DND-41 (cell line): Measurements from ENCODE around the gene CCDC14.
"Not testable (repeated sequence)": the region's sequence is repeated elsewhere in the genome, so short reads cannot be mapped to it uniquely, and the experiment has no call there.

Source experiments
- ATAC-seq: fragments of 200-7000 bp; cut with Tn5 transposase; 3 replicates; pipeline ENCODE4 v1.9.1; 2021; ENCODE audit warnings: low read depth; ENCODE audit not compliant: insufficient read depth
- DNase-seq: peaks from one replicate; pipeline ENCODE4 v3.0.0-alpha.2; 2020
- H2AFZ ChIP-seq: 2 replicates; pipeline ENCODE4 v1.6.0; 2012; ENCODE audit warnings: low read depth, low read length
- H3K27ac ChIP-seq: 2 replicates; pipeline ENCODE4 v1.5.1; 2012; ENCODE audit warnings: low read length, inconsistent platforms
- H3K27me3 ChIP-seq: fragments of 200-600 bp; sonication (generic); 2 replicates; pipeline ENCODE4 v1.6.0; 2012; ENCODE audit warnings: low read length, mild to moderate bottlenecking, inconsistent platforms; ENCODE audit not compliant: insufficient read depth, poor library complexity
- H3K36me3 ChIP-seq: 2 replicates; pipeline ENCODE4 v1.5.1; 2012; ENCODE audit warnings: low read length, inconsistent platforms; ENCODE audit not compliant: insufficient read depth
- H3K4me1 ChIP-seq: 2 replicates; pipeline ENCODE4 v1.5.1; 2012; ENCODE audit warnings: mild to moderate bottlenecking, low read length; ENCODE audit not compliant: insufficient read depth
- H3K4me2 ChIP-seq: 2 replicates; pipeline ENCODE4 v1.6.0; 2012; ENCODE audit warnings: mild to moderate bottlenecking, moderate library complexity, low read length, inconsistent platforms; ENCODE audit not compliant: insufficient read depth
- H3K4me3 ChIP-seq, 2 experiments: fragments of 200-600 bp in 1 of 2; shearing (Covaris generic) in 1 of 2; 2 replicates each; pipeline ENCODE4 v1.5.1; 2012 to 2016; ENCODE audit warnings: inconsistent platforms in 2 of 2, low read length in 2 of 2, mild to moderate bottlenecking in 2 of 2, low read depth in 1 of 2, moderate library complexity in 1 of 2
- H3K79me2 ChIP-seq: 2 replicates; pipeline ENCODE4 v1.6.0; 2012; ENCODE audit warnings: low read length, inconsistent platforms; ENCODE audit not compliant: insufficient read depth
- H3K9ac ChIP-seq: 2 replicates; pipeline ENCODE4 v1.6.0; 2012; ENCODE audit warnings: low read depth, mild to moderate bottlenecking, inconsistent platforms, low read length, moderate library complexity
- H3K9me3 ChIP-seq: 2 replicates; pipeline ENCODE4 v1.5.1; 2012; ENCODE audit warnings: low read length, moderate library complexity, mild to moderate bottlenecking, inconsistent platforms; ENCODE audit not compliant: insufficient read depth, severe bottlenecking
- H4K20me1 ChIP-seq: 2 replicates; pipeline ENCODE4 v1.6.0; 2012; ENCODE audit warnings: low read length; ENCODE audit not compliant: insufficient read depth
- EZH2 ChIP-seq: IDR thresholded peaks from 3 replicates; pipeline ENCODE4 v1.6.1; 2012; ENCODE audit warnings: borderline replicate concordance, low read depth, mild to moderate bottlenecking, moderate library complexity, low read length, inconsistent platforms; ENCODE audit not compliant: severe bottlenecking
- TF ChIP-seq, protein P1 (sequence below): IDR thresholded peaks from 2 replicates; pipeline ENCODE4 v1.5.1; 2012; ENCODE audit warnings: borderline replicate concordance, low read length, moderate library complexity, mild to moderate bottlenecking; ENCODE audit not compliant: poor library complexity, severe bottlenecking; ENCODE audit errors: extremely low read depth

The CCDC14 gene

DNA sequence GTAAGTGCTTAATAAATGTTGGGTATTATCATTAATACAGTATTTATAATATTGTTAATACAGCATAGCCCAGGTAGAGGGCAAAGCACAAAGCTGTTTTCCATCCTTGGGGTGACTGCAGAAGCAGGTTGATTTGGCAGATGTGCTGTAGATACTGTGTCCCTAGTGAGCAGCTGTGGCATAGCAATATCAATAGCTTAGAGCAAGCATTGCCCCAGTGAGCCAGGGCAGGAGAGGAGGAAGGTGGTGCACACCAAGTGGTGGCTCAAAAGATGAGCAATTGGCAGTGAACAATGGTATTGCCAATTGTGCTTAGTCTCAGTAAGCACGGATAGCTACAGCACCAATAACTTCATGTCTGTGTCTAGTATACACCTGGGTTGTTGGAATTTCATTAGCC lies 5.8 kb upstream of the CCDC14 start:
- not testable (repeated sequence) for H3K4me2 ChIP-seq
- 0 out of 3 replicates have a peak, but pooled peaks have one; percentile 35 for ATAC-seq

DNA sequence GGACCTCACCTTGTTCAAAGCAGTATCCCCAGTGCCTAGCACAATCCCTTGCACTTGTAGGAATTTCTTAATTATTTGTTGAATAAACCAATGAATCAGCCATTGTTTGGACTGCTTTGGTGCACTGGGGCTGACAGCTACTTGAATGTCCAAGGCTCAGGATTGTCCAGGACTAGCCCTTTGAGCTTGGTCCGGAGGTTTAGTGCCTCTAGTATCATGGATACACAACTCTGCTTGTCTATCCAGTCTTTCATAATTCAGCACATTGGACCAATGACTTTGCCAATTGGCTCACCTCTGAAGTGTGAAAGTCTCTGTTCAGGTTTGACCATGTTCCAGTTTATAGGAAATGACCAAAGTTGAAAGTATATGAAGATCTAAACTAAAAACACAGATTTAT lies 3.8 kb upstream of the CCDC14 start:
- not testable (repeated sequence) for DNase-seq, H3K4me3 ChIP-seq, H3K9me3 ChIP-seq, H3K36me3 ChIP-seq, H2AFZ ChIP-seq, H3K27ac ChIP-seq, H3K79me2 ChIP-seq, ATAC-seq, H4K20me1 ChIP-seq, H3K4me2 ChIP-seq, H3K9ac ChIP-seq, H3K27me3 ChIP-seq
- H3K4me1 ChIP-seq = peaks cover 11% of the 10 kb centered on the region

More for the DNA sequence above, 5.8 kb upstream of the CCDC14 start:
- not testable (repeated sequence) for H3K4me1 ChIP-seq, DNase-seq, H3K4me3 ChIP-seq, H3K79me2 ChIP-seq, H3K27ac ChIP-seq, H2AFZ ChIP-seq, H3K9ac ChIP-seq, H3K36me3 ChIP-seq, H4K20me1 ChIP-seq, H3K9me3 ChIP-seq
- H3K27me3 ChIP-seq = peaks cover 12% of the 10 kb centered on the region

DNA sequence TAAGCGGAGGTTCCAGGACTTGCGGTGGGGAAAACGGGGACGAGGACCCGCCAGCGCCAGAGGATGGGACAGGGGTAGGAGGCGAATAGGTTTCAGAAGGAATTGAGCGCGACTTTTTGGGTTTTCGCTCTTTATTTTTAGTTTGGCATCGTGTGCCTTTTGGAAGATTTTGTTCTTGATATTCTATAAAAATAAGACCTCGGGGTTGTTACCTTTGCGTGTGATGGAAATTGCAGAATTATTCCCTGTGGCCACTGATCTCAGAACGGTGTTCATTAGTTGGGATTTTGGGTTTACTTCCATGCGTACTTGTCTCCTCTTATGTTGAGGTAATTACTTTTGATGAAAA lies 453 bp upstream of the CCDC14 start:
- Histone ChIP-seq H3K9me3 (no peaks in the 10 kb centered on the region), H3K27ac (no peak overlapping the region), H3K9ac (peak overlapping the region; percentile 80), H3K4me2 (peak overlapping the region; percentile 70), H3K4me3 (peak overlapping the region in 1 of 2 experiments; percentile 80; a peak in 2 of 4 replicates), H2AFZ (peak overlapping the region; percentile 96), H3K36me3 (peaks cover 4% of the 10 kb centered on the region; the same call in 1 of the 2 replicates), H3K79me2 (peaks cover 37% of the 10 kb centered on the region), H4K20me1 (no peaks in the 10 kb centered on the region), H3K27me3 (peaks cover 3% of the 10 kb centered on the region), H3K4me1 (peaks cover 36% of the 10 kb centered on the region)
- DNase-seq = no peak
- no peak for TF ChIP-seq EZH2
- TF ChIP-seq, protein P1, sequence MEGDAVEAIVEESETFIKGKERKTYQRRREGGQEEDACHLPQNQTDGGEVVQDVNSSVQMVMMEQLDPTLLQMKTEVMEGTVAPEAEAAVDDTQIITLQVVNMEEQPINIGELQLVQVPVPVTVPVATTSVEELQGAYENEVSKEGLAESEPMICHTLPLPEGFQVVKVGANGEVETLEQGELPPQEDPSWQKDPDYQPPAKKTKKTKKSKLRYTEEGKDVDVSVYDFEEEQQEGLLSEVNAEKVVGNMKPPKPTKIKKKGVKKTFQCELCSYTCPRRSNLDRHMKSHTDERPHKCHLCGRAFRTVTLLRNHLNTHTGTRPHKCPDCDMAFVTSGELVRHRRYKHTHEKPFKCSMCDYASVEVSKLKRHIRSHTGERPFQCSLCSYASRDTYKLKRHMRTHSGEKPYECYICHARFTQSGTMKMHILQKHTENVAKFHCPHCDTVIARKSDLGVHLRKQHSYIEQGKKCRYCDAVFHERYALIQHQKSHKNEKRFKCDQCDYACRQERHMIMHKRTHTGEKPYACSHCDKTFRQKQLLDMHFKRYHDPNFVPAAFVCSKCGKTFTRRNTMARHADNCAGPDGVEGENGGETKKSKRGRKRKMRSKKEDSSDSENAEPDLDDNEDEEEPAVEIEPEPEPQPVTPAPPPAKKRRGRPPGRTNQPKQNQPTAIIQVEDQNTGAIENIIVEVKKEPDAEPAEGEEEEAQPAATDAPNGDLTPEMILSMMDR = no peak
- ATAC-seq = no peak

DNA sequence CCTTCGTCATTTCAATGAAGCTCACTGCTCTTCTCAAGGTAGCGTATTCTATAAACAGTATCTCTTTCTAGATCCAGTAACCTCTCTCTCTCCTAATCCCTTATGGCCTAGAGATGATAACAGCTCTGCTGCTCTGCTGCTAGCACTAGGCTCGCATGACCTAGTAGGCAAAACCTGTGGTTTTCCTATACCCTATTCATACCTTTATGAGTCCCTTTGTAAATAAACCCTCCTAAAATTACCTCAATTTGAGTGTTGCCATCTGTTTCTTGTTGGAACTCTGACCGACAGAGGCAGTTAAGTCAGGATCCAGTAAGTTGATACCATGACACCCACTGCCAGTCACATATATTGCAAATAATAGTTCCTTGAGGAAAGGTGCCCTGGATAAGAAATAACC lies 7.3 kb downstream of the CCDC14 start:
- Histone ChIP-seq H3K9me3 (no peaks in the 10 kb centered on the region), H3K9ac (no peak overlapping the region), H3K27ac (no peak overlapping the region), H4K20me1 (no peaks in the 10 kb centered on the region), H3K79me2 (peaks cover 18% of the 10 kb centered on the region), H3K4me3 (no peak overlapping the region), H2AFZ (no peak overlapping the region), H3K4me2 (no peak overlapping the region), H3K4me1 (peaks cover 15% of the 10 kb centered on the region), H3K27me3 (no peaks in the 10 kb centered on the region), H3K36me3 (peaks cover 67% of the 10 kb centered on the region)
- TF ChIP-seq EZH2 = no peak
- TF ChIP-seq, protein P1 = no peak
- no peak for DNase-seq
- ATAC-seq = no peak
